Stomach (tissue), 4 donors: ENCODE data around the gene GBX2.

Experiments
- EP300 ChIP-seq: sonication (generic); formaldehyde crosslinking; IDR thresholded peaks from one replicate; pipeline ENCODE4 v1.6.1; 2017; ENCODE audit warnings: antibody characterized with exemption
- POLR2A ChIP-seq, 4 donors: fragments of 450-650 bp; IDR thresholded peaks; one replicate each; pipeline ENCODE4 v1.6.1; 2016; ENCODE audit warnings: antibody characterized with exemption in 4 of 4, control low read depth in 2 of 4, mild to moderate bottlenecking in 1 of 4, moderate library complexity in 1 of 4

DNA sequence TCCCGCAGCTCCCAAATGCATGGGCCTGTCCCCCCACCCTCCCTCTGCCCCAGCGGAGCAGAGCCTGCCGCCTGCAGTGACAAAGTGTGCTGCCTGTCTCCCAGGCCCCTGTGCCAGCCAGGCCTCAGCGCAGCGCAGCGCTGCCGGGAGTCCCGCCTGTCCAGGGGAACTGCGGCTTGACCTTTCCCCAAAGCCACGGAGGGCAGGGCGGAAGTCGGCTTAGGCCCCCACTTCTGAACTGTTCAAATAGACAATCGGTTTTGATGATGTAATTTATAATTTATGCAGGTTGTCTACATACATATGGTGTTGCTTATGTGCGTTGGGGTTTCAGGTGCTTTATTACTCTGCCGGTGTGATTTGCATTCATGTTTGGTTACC lies 7.1 kb downstream of the GBX2 start:
- TF ChIP-seq POLR2A (IDR thresholded peaks at IDR 0.05) = no peak
- TF ChIP-seq EP300 = no peak
